22Rv1 (cell line): Measurements from ENCODE around the gene PPP1R15B.
A peak's percentile ranks its signal among the peaks of the same experiment; 100 is the strongest.

Experiments used
- H3K27ac ChIP-seq: fragments of 450-650 bp; 2 replicates; pipeline ENCODE4 v1.5.1; 2017
- ZFX ChIP-seq: fragments of 450-650 bp; IDR thresholded peaks from 2 replicates; pipeline ENCODE4 v1.6.1; 2017; ENCODE audit warnings: antibody characterized with exemption, borderline replicate concordance
- TF ChIP-seq, protein P1 (sequence below): fragments of 450-650 bp; IDR thresholded peaks from 2 replicates; pipeline ENCODE4 v1.5.1; 2017; ENCODE audit warnings: mild to moderate bottlenecking

The PPP1R15B gene

DNA sequence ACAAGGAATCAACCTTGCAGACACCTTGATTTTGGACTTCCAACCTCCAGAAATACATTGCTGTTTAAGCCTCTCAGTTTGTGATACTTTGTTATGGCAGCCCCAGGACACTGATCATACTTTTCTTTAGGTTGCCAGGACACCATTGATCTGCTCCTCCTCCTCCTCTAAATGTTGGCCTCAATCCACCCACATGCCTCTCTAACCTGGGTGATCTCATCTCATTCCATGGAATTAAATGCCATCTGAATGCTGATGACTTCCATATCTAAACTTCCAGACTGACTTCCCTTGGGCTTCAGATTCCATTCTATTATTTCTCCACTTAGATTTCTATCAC is 7.4 kb upstream of the PPP1R15B start:
- peak overlapping the region; percentile 13; the same call in 1 of the 2 replicates for H3K27ac ChIP-seq
- TF ChIP-seq, protein P1, sequence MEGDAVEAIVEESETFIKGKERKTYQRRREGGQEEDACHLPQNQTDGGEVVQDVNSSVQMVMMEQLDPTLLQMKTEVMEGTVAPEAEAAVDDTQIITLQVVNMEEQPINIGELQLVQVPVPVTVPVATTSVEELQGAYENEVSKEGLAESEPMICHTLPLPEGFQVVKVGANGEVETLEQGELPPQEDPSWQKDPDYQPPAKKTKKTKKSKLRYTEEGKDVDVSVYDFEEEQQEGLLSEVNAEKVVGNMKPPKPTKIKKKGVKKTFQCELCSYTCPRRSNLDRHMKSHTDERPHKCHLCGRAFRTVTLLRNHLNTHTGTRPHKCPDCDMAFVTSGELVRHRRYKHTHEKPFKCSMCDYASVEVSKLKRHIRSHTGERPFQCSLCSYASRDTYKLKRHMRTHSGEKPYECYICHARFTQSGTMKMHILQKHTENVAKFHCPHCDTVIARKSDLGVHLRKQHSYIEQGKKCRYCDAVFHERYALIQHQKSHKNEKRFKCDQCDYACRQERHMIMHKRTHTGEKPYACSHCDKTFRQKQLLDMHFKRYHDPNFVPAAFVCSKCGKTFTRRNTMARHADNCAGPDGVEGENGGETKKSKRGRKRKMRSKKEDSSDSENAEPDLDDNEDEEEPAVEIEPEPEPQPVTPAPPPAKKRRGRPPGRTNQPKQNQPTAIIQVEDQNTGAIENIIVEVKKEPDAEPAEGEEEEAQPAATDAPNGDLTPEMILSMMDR: no peak
- no peak for TF ChIP-seq ZFX

DNA sequence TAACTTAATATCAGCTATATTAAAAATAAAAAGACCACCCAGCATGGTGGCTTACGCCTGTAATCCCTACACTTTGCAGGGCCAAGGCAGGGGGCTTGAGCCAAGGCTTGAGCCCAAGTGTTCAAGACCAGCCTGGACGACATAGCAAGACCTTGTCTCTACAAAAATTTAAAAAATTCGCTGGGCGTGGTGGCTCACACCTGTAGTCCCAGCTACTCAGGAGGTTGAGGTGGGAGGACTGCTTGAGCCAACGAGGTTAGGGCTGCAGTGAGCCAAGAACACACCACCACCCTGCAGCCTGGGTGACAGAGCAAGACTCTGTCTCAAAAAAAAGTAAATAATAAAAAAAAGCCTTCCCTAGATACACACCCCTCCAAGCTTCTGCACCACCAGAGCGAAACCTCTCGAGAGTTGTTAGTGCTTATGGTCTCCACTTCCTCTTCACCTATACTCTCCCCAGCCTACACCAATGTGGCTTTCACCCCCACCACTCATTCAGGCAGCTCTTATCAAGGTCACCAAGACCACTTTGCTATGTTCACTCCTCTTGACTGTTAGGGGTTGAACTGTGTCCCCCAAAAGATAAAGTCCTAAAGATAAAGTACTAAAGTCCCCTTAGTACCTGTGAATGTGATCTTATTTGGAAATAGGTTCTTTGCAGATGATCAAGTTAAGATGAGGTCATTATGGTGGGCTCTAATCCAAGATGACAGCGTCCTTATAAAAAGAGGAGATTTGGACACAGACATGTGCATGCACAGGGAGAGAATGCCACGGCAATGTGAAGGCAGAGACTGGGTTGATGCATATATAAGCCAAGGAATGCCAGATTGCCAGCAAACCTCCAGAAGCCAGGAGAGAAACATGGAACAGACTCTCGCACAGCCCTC is 6.8 kb upstream of the PPP1R15B start:
- TF ChIP-seq, protein P1: no peak
- H3K27ac ChIP-seq: peak overlapping the region; percentile 13; the same call in 1 of the 2 replicates

DNA sequence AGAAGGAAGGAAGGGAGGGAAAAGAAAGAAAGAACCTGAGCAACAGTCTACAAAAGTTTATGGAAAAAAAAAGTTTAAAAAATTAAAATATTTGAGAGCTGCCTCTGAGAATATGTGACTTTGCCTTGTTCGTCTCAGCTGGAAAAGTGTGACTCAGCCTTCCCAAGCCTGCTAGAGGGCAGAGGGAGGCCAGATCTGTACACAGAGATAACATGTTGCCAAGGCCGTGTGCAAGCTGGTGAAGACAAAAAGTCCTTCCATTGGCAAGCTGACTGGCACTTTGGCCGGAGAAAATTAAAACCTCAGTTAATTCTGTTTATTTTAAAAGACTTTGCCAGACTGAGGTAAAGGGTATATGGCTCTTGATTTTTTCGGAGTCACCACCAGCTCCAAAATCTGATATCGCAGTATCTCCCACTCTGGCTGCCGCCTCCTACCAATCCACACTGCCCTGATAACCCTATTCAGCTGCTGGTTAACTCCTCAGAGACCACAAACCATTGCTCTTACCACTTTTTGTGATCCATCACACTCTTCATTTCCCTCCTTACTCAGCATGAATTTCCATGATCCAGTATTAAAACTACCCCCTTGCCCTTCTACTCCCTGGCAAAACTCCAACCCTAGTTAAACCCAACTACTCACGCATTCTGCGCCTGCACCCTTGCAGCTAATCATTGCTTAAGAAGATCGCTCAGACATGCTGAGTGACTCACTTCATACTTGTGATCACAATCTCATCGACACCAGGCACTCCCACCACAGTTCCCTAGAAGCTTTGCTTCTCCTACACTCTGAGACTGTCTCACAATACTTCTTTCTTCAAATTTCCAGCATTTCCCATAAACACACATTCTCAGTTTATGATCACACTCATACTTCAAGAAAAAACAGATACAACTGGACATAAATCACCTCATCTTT is 5.7 kb upstream of the PPP1R15B start:
- peak overlapping the region; percentile 57 for H3K27ac ChIP-seq
- TF ChIP-seq, protein P1: no peak
- no peak for TF ChIP-seq ZFX

DNA sequence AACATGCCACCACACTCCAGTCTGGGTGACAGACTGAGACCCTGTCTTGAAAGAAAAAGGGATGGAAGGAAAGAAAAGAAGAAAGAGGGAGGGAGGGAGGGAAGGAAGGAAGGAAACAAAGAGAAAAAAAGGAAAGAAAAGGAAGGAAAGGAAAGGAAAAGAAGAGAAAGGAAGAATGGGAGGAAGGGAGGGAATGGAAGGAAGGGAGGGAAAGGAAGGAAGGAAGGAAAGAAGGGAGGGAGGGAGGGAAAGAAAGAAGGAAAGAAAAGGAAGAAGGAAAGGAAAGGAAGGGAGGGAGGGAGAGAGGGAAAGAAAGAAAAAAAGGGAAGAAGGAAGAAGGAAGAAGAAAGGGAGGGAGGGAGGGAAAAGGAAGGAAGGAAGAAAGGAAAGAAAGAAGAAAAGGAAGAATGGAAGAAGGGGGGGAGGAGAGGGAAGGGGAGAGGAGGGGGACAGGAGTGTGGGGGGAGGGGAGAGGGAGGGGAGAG is 5.0 kb upstream of the PPP1R15B start:
- TF ChIP-seq ZFX: no peak
- H3K27ac ChIP-seq: peak overlapping the region; percentile 57

DNA sequence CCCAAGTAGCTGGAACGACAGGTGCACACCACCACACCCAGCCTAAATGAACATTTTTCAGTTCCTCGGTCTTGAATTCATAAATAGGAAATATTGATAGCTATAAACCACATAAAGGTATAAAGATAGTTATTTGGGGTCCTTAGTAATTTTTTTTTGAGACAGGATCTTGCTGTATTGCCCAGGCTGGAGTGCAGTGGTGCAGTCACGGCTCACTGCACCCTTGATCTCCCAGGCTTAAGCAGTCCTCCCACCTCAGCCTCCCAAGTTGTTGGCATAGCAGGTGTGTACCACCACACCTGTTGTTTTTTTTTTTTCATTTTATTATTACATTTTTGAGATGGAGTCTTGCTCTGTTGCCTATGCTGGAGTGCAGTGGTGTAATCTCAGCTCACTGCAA is 3.7 kb upstream of the PPP1R15B start:
- no peak overlapping the region for H3K27ac ChIP-seq
- TF ChIP-seq ZFX: no peak
- TF ChIP-seq, protein P1: no peak

DNA sequence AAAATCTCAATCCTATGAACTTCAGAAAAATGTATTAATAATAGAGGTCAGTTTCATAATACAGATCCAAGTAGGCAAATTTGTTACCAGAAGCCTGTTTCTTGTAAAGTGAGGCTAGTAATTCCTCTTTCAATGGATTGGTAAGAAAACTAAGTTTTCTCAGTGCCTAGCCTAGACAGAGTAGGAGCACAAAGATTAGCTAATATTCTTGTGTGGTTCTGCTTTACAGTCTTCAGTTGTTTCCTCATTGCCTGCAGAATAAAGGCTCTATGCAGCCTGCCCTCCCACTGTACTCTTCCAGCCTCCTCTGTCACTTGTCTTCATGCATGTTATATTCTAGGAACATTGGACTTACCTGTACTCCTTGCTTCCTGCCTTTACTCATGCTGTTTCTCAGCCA is 2.4 kb upstream of the PPP1R15B start:
- no peak for TF ChIP-seq ZFX
- TF ChIP-seq, protein P1: no peak
- H3K27ac ChIP-seq: peak overlapping the region; percentile 91; the same call in 1 of the 2 replicates

DNA sequence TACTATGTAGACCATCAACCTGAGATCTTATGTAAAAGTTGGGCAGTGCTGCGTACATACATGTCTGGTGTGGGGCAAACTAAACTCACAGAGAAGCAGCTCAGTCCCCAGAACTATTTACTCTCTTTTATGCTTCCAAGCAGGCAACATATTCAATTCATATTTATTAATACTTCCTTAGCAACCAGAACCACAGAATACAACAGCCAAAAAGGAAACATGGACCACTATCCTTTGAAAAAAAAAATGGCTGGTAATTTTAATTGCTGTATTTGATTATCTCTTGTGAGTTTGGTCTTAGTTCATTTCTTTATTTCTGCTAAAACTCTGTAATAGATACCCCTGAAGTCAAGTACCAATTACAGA is 1.5 kb upstream of the PPP1R15B start:
- H3K27ac ChIP-seq: peak overlapping the region; percentile 91; the same call in 1 of the 2 replicates
- TF ChIP-seq, protein P1: no peak
- no peak for TF ChIP-seq ZFX
